Measurements from ENCODE around the gene ZSCAN18. TPM values are rescaled to one million over a fixed set of nuclear protein-coding genes. Genes with fewer than 3 reads are reported as not detected.

Gene ZSCAN18
- total RNA-seq, 1 donor from 2014 or later = 47.3 TPM

DNA sequence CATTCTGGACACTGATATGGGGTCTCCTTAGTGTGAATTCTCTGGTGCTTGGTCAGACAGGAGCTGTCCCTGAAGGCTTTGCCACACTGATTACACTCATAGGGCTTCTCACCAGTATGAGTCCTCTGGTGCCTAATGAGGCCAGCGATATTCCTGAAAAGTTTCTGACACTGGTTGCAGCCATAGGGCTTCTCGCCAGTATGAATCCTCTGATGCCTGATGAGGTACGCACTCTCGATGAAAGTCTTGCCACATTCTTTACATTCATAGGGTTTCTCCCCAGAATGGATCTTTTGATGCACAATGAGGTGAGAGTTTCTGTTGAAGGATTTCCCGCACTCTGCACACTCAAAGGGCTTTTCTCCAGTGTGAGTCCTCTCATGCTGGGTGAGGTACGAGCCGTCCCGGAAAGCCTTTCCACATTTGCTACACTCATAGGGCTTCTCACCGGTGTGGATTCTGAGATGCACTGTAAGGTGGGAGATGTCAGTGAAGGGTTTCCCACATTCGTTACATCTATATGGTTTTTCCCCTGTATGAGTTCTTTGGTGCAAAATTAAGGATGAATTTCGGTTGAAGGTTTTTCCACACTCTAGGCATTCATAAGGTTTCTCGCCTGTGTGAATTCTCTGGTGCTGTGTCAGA is 30.1 kb upstream of the ZSCAN18 start:
- no peak for ATAC-seq
- no peak overlapping the region for H3K4me3 ChIP-seq
- intact Hi-C loops (cut with DNase I) = loop anchor here (10.0 kb wide), 1 partner anchor 423 kb away; the partner anchor contains the start of gene ZNF154

GRCh38 chr19:58123354-58123753 is 25.3 kb upstream of the ZSCAN18 start:
- DNase-seq = no peak
- no peak for TF ChIP-seq CTCF (IDR thresholded peaks at IDR 0.05)
- Histone ChIP-seq H3K27ac (no peak overlapping the region), H3K27me3 (no peaks in the 10 kb centered on the region), H3K9me3 (peaks cover 91% of the 10 kb centered on the region), H3K36me3 (peaks cover under 1% of the 10 kb centered on the region), H3K4me3 (no peak overlapping the region), H3K4me1 (no peaks in the 10 kb centered on the region)
- no peak for ATAC-seq
- intact Hi-C loops (cut with DNase I) = loop anchor here (10.0 kb wide), 1 partner anchor 419 kb away; the partner anchor contains the start of gene ZNF154

More for the DNA sequence above, 30.1 kb upstream of the ZSCAN18 start:
- peaks cover 26% of the 10 kb centered on the region for H3K36me3 ChIP-seq
- no peaks in the 10 kb centered on the region for H3K27me3 ChIP-seq
- no peak for DNase-seq
- TF ChIP-seq CTCF (IDR thresholded peaks at IDR 0.05) = no peak
- no peak overlapping the region for H3K27ac ChIP-seq
- no peaks in the 10 kb centered on the region for H3K4me1 ChIP-seq
- H3K9me3 ChIP-seq = peaks cover 99% of the 10 kb centered on the region

- Histone ChIP-seq H3K27me3 (no peaks in the 10 kb centered on the region), H3K9me3 (peaks cover 67% of the 10 kb centered on the region)
These were observed 21.1 kb upstream of the ZSCAN18 start for GRCh38 chr19:58118979-58119733.

GRCh38 chr19:58117841-58118575 is 20.0 kb upstream of the ZSCAN18 start:
- intact Hi-C loops (cut with DNase I) = no loop called here
- Histone ChIP-seq H3K27me3 (no peaks in the 10 kb centered on the region), H3K27ac (no peak overlapping the region), H3K36me3 (no peaks in the 10 kb centered on the region), H3K9me3 (peaks cover 67% of the 10 kb centered on the region), H3K4me3 (no peak overlapping the region), H3K4me1 (no peaks in the 10 kb centered on the region)
- TF ChIP-seq CTCF (IDR thresholded peaks at IDR 0.05) = no peak
- no peak for DNase-seq
- no peak for ATAC-seq

More at GRCh38 chr19:58118979-58119733, 21.1 kb upstream of the ZSCAN18 start:
- ATAC-seq = no peak
- intact Hi-C loops (cut with DNase I) = no loop called here
- no peak for TF ChIP-seq CTCF (IDR thresholded peaks at IDR 0.05)
- H3K4me3 ChIP-seq = no peak overlapping the region
- no peaks in the 10 kb centered on the region for H3K36me3 ChIP-seq
- no peaks in the 10 kb centered on the region for H3K4me1 ChIP-seq
- H3K27ac ChIP-seq = no peak overlapping the region
- DNase-seq = no peak

DNA sequence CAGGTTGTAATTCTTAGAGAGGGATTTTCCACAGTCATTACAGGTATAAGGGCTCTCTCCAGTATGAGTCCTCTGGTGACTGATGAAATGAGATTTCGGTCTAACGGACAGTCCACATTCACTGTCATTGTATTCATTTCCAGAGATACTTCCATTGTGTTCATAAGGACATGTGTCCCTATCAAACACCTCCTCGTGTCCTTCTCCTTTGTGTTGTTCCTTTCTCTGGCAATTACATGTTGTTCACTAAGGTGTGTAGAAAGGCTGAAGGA is 10.5 kb upstream of the ZSCAN18 start:
- H3K36me3 ChIP-seq = no peaks in the 10 kb centered on the region
- H3K27me3 ChIP-seq = no peaks in the 10 kb centered on the region
- intact Hi-C loops (cut with DNase I) = no loop called here
- H3K9me3 ChIP-seq = peaks cover 63% of the 10 kb centered on the region
- DNase-seq (no peak), ATAC-seq (no peak)
- no peaks in the 10 kb centered on the region for H3K4me1 ChIP-seq
- H3K27ac ChIP-seq = no peak overlapping the region
- H3K4me3 ChIP-seq = no peak overlapping the region
- TF ChIP-seq CTCF (IDR thresholded peaks at IDR 0.05) = no peak
